H54 (cell line): ENCODE results near the gene ZNF41.
A peak's percentile ranks its signal among the peaks of the same experiment; 100 is the strongest.
"Not testable (repeated sequence)": the region's sequence is repeated elsewhere in the genome, so short reads cannot be mapped to it uniquely, and the experiment has no call there.

Experiments
- DNase-seq: peaks from one replicate; pipeline ENCODE4 v3.0.0; 2011; ENCODE audit warnings: low spot score, mixed read lengths; ENCODE audit not compliant: insufficient read length
- FAIRE-seq: peaks from 3 replicates; lab custom pipeline; 2011; peaks lifted over from hg19 to GRCh38; lab: Jason Lieb, UNC
- POLR2A ChIP-seq: IDR thresholded peaks from 2 replicates; pipeline ENCODE4 v1.6.1; 2011; ENCODE audit warnings: low read depth, mild to moderate bottlenecking, low read length

ZNF41 gene

GRCh38 chrX:47482512-47483305 is at the start of gene ZNF41:
Gene ZNF41 (minus strand): TSS chrX:47483222. CDS start chrX:47467481, 15,741 bp downstream.
- no peak for FAIRE-seq
- TF ChIP-seq POLR2A, result peak; percentile 45; the same call in 1 of the 2 replicates
- peak; percentile 46 for DNase-seq

DNA sequence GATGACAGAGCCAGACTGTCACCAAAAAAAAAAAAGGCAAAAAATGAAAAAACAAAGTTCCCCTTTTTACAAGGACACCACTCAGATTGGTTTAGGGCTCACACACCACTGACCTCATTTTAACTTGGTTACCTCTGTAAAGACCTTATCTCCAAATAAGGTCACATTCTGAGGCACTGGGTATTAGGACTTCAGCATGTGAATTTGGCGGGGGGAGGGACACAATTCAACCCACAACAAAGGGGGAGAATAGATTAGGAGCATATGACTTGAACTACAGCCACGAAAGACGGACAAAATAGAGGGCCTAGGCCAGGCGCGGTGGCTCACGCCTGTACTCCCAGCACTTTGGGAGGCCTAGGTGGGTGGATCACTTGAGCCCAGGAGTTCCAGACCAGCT is 47.0 kb upstream of the ZNF41 start:
- TF ChIP-seq POLR2A, result no peak
- DNase-seq (no peak), FAIRE-seq (no peak)

- FAIRE-seq, result no peak
These were observed 46.5 kb upstream of the ZNF41 start for GRCh38 chrX:47529548-47529947.

DNA sequence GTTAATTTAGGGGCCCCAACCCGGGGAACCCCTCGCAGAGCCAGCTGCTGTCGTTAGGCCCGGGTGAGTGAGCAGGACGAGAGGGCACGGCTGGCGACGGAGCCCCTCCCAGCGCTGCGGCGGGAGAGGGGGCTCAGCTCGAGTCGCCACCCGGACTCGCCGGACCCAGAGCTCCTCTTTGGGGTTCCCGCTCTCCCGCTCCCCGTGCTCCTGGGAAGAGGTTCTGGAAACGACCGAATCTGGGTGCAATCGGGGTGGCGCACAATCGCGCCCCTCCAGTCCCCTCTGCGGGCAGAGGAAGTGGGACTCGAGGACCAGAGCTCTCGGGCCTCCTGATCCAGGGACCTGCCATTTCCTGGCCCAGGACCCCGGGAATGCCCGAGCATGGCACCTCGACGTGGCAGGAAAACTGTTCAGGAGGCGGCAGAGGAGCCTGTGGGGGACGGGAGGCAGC is 40.7 kb upstream of the ZNF41 start:
- DNase-seq, result no peak
- TF ChIP-seq POLR2A, result no peak
- no peak for FAIRE-seq

More at GRCh38 chrX:47529548-47529947, 46.5 kb upstream of the ZNF41 start:
- DNase-seq, result no peak
- no peak for TF ChIP-seq POLR2A

- FAIRE-seq, result no peak
- DNase-seq, result peak; percentile 44
- TF ChIP-seq POLR2A, result 0 out of 2 replicates have a peak, but pooled peaks have one; percentile 23
These were observed 40.3 kb upstream of the ZNF41 start for GRCh38 chrX:47523297-47523696.

DNA sequence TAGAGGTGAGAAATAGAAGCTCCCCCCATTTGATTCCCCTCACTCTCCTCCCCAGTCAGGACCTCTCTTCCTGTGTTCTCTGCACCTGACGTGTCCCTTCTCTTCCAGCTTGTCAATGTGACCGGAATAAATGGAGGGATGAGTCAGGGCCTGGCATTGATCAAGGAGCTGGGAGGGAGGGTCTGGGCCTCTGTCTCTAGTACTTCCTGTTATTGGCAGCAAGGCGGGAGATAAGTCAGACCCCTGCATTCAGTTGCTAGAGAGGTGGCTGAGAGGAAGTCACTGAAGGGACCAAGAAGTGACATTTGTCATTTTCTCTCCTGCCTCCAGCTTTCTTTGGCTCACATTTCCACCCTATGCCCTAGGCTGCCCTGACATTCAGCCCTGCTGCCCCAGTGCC is 35.1 kb upstream of the ZNF41 start:
- FAIRE-seq (no peak), DNase-seq (no peak)
- TF ChIP-seq POLR2A, result no peak

DNA sequence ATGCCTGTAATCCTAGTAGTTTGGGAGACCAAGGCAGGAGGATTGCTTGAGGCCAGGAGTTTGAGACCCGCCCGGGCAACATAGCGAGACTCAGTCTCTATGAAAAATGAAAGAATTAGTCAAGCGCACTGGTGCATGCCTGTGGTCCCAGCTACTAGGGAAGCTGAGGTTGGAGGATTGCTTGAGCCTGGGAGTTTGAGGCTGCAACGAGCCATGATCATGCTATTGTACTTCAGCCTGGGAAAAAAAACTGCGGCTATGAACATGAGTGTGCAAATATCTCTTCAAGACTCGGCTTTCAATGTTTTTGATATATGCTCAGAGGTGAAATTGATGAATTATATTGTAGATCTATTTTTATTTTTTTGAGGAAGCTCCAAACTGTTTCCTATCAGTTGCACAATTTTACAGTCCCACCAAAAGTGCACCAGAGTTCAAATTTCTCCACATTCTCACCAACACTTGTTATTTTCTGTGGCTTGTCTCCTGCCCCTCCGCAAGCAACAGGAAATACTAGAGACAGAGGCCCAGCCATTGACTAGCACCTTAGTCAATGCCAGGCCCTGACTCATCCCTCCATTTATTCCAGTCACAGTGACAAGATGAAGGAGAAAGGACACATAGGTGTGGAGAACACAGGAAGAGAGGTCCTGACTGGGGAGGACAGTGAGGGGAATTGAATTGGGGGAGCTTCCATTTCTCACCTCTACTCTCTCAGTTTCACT is 33.1 kb upstream of the ZNF41 start:
- FAIRE-seq (no peak), DNase-seq (no peak)
- TF ChIP-seq POLR2A, result no peak

- no peak for FAIRE-seq
- DNase-seq, result no peak
- no peak for TF ChIP-seq POLR2A
These were observed 31.7 kb upstream of the ZNF41 start for GRCh38 chrX:47514533-47515235.

- not testable (repeated sequence) for FAIRE-seq, DNase-seq
These were observed 30.3 kb upstream of the ZNF41 start for GRCh38 chrX:47513034-47513965.

GRCh38 chrX:47512383-47512782 is 29.4 kb upstream of the ZNF41 start:
- DNase-seq, FAIRE-seq: not testable (repeated sequence)

DNA sequence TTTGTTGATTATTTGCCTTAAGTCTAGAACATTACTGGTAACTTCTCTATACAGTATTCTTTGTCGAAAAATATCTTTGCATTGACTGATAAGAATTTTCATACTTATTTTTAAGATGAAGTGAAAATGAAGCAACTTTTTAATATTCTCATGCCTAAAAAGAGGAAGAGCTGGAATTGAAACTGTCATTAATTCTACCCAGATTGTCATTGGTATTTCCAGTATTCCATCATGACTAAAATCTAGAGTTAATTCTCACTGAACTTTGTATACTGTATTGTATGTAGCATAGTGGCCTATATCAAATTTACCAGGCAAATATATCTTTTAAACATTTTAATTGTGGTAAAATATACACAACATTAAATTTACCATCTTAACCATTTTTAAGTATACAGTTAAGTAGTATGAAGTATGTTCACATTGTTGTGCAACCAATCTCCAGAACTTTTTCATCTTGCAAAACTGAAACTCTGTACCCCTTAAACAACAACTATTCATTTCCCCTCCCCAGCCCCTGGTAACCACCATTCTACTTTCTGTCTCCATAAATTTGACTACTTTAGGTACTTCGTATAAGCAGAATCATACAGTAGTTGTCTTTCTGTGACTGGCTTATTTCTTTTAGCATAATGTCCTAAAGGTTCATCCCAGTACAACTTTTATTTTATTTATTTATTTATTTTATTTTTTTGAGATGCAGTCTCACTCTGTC is 24.3 kb upstream of the ZNF41 start:
- FAIRE-seq (no peak), DNase-seq (no peak)
- no peak for TF ChIP-seq POLR2A

- TF ChIP-seq POLR2A, result no peak
- FAIRE-seq (no peak), DNase-seq (no peak)
These were observed 20.1 kb upstream of the ZNF41 start for GRCh38 chrX:47503151-47503550.
